WERI-Rb-1 (cell line): ENCODE data around the gene FBRSL1.
"Not testable (repeated sequence)": the region's sequence is repeated elsewhere in the genome, so short reads cannot be mapped to it uniquely, and the experiment has no call there.

Experiments
- DNase-seq: peaks from one replicate; pipeline ENCODE4 v3.0.0-alpha.2; 2020
- H3K27ac ChIP-seq: fragments of 250-450 bp; sonication (Bioruptor Pico); 2 replicates; pipeline ENCODE4 v1.5.1; 2020; ENCODE audit warnings: mild to moderate bottlenecking, moderate library complexity
- H3K27me3 ChIP-seq: fragments of 250-450 bp; sonication (Bioruptor Pico); 2 replicates; pipeline ENCODE4 v1.5.1; 2021; ENCODE audit warnings: mild to moderate bottlenecking, low read depth, moderate library complexity; ENCODE audit not compliant: insufficient read depth, severe bottlenecking
- H3K36me3 ChIP-seq: fragments of 250-450 bp; sonication (Bioruptor Pico); 2 replicates; pipeline ENCODE4 v1.5.1; 2020; ENCODE audit warnings: mild to moderate bottlenecking, moderate library complexity
- H3K4me3 ChIP-seq: 2 replicates; pipeline ENCODE4 v1.5.1; 2011; ENCODE audit warnings: low read depth, mild to moderate bottlenecking, control low read depth, low read length
- H3K9me3 ChIP-seq: fragments of 250-450 bp; sonication (Bioruptor Pico); 2 replicates; pipeline ENCODE4 v1.5.1; 2021; ENCODE audit warnings: mild to moderate bottlenecking, moderate library complexity; ENCODE audit not compliant: severe bottlenecking
- CTCF ChIP-seq: IDR thresholded peaks from 2 replicates; pipeline ENCODE4 v1.5.1; 2011; ENCODE audit warnings: low read depth, mild to moderate bottlenecking, control low read depth, inconsistent platforms, low read length

Gene FBRSL1

GRCh38 chr12:132471858-132472255 lies 18.1 kb upstream of the FBRSL1 start:
- Histone ChIP-seq H3K27ac (no peak overlapping the region), H3K27me3 (no peaks in the 10 kb centered on the region), H3K9me3 (peaks cover 5% of the 10 kb centered on the region), H3K36me3 (peaks cover 22% of the 10 kb centered on the region), H3K4me3 (no peak overlapping the region)
- no peak for DNase-seq
- TF ChIP-seq CTCF = no peak

- TF ChIP-seq CTCF = no peak
- no peak for DNase-seq
- Histone ChIP-seq H3K36me3 (peaks cover 16% of the 10 kb centered on the region), H3K27ac (no peak overlapping the region), H3K27me3 (no peaks in the 10 kb centered on the region), H3K4me3 (no peak overlapping the region), H3K9me3 (peaks cover 5% of the 10 kb centered on the region)
These were observed 17.6 kb upstream of the FBRSL1 start for GRCh38 chr12:132472386-132472785.

GRCh38 chr12:132474237-132474741 lies 15.7 kb upstream of the FBRSL1 start:
- Histone ChIP-seq H3K4me3 (no peak overlapping the region), H3K27ac (no peak overlapping the region)

GRCh38 chr12:132474799-132475303 lies 15.1 kb upstream of the FBRSL1 start:
- not testable (repeated sequence) for H3K9me3 ChIP-seq, H3K27me3 ChIP-seq, H3K36me3 ChIP-seq, H3K27ac ChIP-seq, DNase-seq, H3K4me3 ChIP-seq

More at GRCh38 chr12:132474237-132474741, 15.7 kb upstream of the FBRSL1 start:
- peaks cover 5% of the 10 kb centered on the region for H3K9me3 ChIP-seq
- DNase-seq = no peak
- no peaks in the 10 kb centered on the region for H3K27me3 ChIP-seq
- TF ChIP-seq CTCF = no peak
- peaks cover under 1% of the 10 kb centered on the region for H3K36me3 ChIP-seq

- DNase-seq = no peak
- no peaks in the 10 kb centered on the region for H3K27me3 ChIP-seq
- H3K36me3 ChIP-seq = no peaks in the 10 kb centered on the region; the same call in 1 of the 2 replicates
- peaks cover 5% of the 10 kb centered on the region for H3K9me3 ChIP-seq
- TF ChIP-seq CTCF = no peak
- no peak overlapping the region for H3K27ac ChIP-seq
- H3K4me3 ChIP-seq = no peak overlapping the region
These were observed 14.5 kb upstream of the FBRSL1 start for GRCh38 chr12:132475304-132476037.

- no peak for TF ChIP-seq CTCF
- no peaks in the 10 kb centered on the region for H3K27me3 ChIP-seq
- H3K27ac ChIP-seq = no peak overlapping the region
- H3K4me3 ChIP-seq = no peak overlapping the region
- no peak for DNase-seq
- peaks cover 5% of the 10 kb centered on the region for H3K9me3 ChIP-seq
- no peaks in the 10 kb centered on the region; the same call in 1 of the 2 replicates for H3K36me3 ChIP-seq
These were observed 13.9 kb upstream of the FBRSL1 start for GRCh38 chr12:132476038-132476414.
